ENCODE measurements around the gene BCAR1.
"Not testable (repeated sequence)": the region's sequence is repeated elsewhere in the genome, so short reads cannot be mapped to it uniquely, and the experiment has no call there.

BCAR1 gene

GRCh38 chr16:75272097-75272551 is 20.7 kb upstream of the BCAR1 start:
- in situ Hi-C loops (cut with HindIII; ENCODE audit: low sequenced_read_pairs), result no loop called here

GRCh38 chr16:75271441-75272096 is 20.1 kb upstream of the BCAR1 start:
- in situ Hi-C loops (cut with HindIII; ENCODE audit: low sequenced_read_pairs), result no loop called here

GRCh38 chr16:75269358-75269757 is 17.9 kb upstream of the BCAR1 start:
- in situ Hi-C loops (cut with HindIII; ENCODE audit: low sequenced_read_pairs), result not testable (repeated sequence)

- in situ Hi-C loops (cut with HindIII; ENCODE audit: low sequenced_read_pairs), result no loop called here
Observed at GRCh38 chr16:75267631-75268264, 16.3 kb upstream of the BCAR1 start.

- in situ Hi-C loops (cut with HindIII; ENCODE audit: low sequenced_read_pairs), result no loop called here
Observed at GRCh38 chr16:75266738-75267630, 15.6 kb upstream of the BCAR1 start.

- in situ Hi-C loops (cut with HindIII; ENCODE audit: low sequenced_read_pairs), result no loop called here
Observed at GRCh38 chr16:75265911-75266701, 14.7 kb upstream of the BCAR1 start.

- in situ Hi-C loops (cut with HindIII; ENCODE audit: low sequenced_read_pairs), result no loop called here
Observed at GRCh38 chr16:75264999-75265910, 13.8 kb upstream of the BCAR1 start.

GRCh38 chr16:75264457-75264998 is 13.1 kb upstream of the BCAR1 start:
- in situ Hi-C loops (cut with HindIII; ENCODE audit: low sequenced_read_pairs), result no loop called here

GRCh38 chr16:75263963-75264445 is 12.6 kb upstream of the BCAR1 start:
- in situ Hi-C loops (cut with HindIII; ENCODE audit: low sequenced_read_pairs), result no loop called here

- in situ Hi-C loops (cut with HindIII; ENCODE audit: low sequenced_read_pairs), result no loop called here
Observed at GRCh38 chr16:75263291-75263962, 12.0 kb upstream of the BCAR1 start.

GRCh38 chr16:75262800-75263127 is 11.3 kb upstream of the BCAR1 start:
- in situ Hi-C loops (cut with HindIII; ENCODE audit: low sequenced_read_pairs), result no loop called here

GRCh38 chr16:75262104-75262799 is 10.8 kb upstream of the BCAR1 start:
- in situ Hi-C loops (cut with HindIII; ENCODE audit: low sequenced_read_pairs), result no loop called here

GRCh38 chr16:75261590-75262078 is 10.2 kb upstream of the BCAR1 start:
- in situ Hi-C loops (cut with HindIII; ENCODE audit: low sequenced_read_pairs), result no loop called here

GRCh38 chr16:75260851-75261589 is 9.6 kb upstream of the BCAR1 start:
- in situ Hi-C loops (cut with HindIII; ENCODE audit: low sequenced_read_pairs), result no loop called here

GRCh38 chr16:75258807-75259141 is 7.3 kb upstream of the BCAR1 start:
- in situ Hi-C loops (cut with HindIII; ENCODE audit: low sequenced_read_pairs), result no loop called here

- in situ Hi-C loops (cut with HindIII; ENCODE audit: low sequenced_read_pairs), result no loop called here
Observed at GRCh38 chr16:75257886-75258806, 6.7 kb upstream of the BCAR1 start.
